MM.1S (cell line): ENCODE measurements around the gene EDAR.

Experiments
- EZH2 ChIP-seq: fragments of 300-600 bp; sonication (generic); optimal IDR thresholded peaks from 2 replicates; pipeline ENCODE3; 2017; ENCODE audit warnings: low read depth, mild to moderate bottlenecking, antibody characterized with exemption, low read length, mixed read lengths
- EZH2phosphoT487 ChIP-seq: fragments of 300-600 bp; sonication (generic); IDR thresholded peaks from 2 replicates; pipeline ENCODE4 v1.6.1; 2018; ENCODE audit warnings: antibody characterized with exemption, low read length
- TF ChIP-seq, protein P1 (sequence below): fragments of 300-600 bp; sonication (generic); IDR thresholded peaks from 2 replicates; pipeline ENCODE4 v1.5.1; 2016; ENCODE audit warnings: antibody characterized with exemption, low read length, mixed read lengths

DNA sequence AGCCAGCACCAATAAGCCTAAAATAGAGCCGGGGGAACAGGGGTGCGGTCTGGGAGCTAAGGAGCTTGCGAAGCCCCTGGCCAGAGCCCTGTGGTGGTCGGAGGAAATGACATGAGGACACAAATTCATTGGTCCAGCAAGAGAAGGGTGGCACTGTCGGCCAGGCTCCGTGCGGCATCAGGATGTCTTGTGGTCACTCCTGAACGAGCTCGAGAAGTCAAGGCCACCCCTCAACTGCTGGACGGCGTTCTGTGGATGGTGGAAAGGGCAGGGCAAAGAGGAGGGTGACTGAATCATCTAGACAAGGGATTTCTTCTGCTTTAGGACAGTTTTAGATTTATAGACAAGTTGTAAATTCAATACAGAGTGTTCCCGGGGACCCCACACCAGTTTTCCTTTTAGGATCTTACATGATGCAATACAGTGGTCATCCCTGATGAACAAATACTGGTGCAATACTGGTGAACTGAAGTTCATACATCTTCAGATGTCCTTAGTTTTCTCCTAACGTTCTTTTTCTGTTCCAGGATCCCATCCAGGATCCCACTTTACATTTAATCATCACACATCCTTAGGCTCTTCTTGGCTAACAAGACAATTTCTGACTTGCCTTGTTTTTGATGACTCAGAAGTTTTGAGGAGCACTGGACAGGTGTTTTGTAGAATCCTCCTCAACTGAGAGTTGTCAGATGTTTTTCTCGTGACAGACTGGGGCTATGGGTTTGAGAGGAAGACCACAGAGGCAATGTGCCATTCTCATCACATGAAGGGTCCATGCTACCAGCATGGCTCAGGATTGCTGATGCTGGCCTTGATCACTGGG, 13.2 kb downstream of the EDAR start:
- TF ChIP-seq, protein P1, sequence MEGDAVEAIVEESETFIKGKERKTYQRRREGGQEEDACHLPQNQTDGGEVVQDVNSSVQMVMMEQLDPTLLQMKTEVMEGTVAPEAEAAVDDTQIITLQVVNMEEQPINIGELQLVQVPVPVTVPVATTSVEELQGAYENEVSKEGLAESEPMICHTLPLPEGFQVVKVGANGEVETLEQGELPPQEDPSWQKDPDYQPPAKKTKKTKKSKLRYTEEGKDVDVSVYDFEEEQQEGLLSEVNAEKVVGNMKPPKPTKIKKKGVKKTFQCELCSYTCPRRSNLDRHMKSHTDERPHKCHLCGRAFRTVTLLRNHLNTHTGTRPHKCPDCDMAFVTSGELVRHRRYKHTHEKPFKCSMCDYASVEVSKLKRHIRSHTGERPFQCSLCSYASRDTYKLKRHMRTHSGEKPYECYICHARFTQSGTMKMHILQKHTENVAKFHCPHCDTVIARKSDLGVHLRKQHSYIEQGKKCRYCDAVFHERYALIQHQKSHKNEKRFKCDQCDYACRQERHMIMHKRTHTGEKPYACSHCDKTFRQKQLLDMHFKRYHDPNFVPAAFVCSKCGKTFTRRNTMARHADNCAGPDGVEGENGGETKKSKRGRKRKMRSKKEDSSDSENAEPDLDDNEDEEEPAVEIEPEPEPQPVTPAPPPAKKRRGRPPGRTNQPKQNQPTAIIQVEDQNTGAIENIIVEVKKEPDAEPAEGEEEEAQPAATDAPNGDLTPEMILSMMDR, result no peak
- TF ChIP-seq EZH2phosphoT487 (no peak), EZH2 (no peak)
